Measurements from ENCODE around the gene VPS13A. TPM values are rescaled to one million over a fixed set of nuclear protein-coding genes. Genes with fewer than 3 reads are reported as not detected.

The VPS13A gene
- total RNA-seq, 1 donor from 2014 or later, result 37.8 TPM

GRCh38 chr9:77161966-77162365, 15.4 kb upstream of the VPS13A start:
- DNase-seq (no peak), ATAC-seq (no peak)
- Histone ChIP-seq H3K9me3 (no peaks in the 10 kb centered on the region), H3K36me3 (no peaks in the 10 kb centered on the region), H3K27ac (no peak overlapping the region), H3K4me3 (no peak overlapping the region), H3K4me1 (peaks cover 8% of the 10 kb centered on the region), H3K27me3 (ENCODE audit: low read depth) (no peaks in the 10 kb centered on the region)
- no peak for TF ChIP-seq CTCF (IDR thresholded peaks at IDR 0.05)
- intact Hi-C loops (cut with DNase I), result no loop called here

- no peak for TF ChIP-seq CTCF (IDR thresholded peaks at IDR 0.05)
- DNase-seq (no peak), ATAC-seq (no peak)
- no peaks in the 10 kb centered on the region for H3K27me3 ChIP-seq (ENCODE audit: low read depth)
- no peaks in the 10 kb centered on the region for H3K36me3 ChIP-seq
- intact Hi-C loops (cut with DNase I), result no loop called here
- peaks cover 8% of the 10 kb centered on the region for H3K4me1 ChIP-seq
- no peaks in the 10 kb centered on the region for H3K9me3 ChIP-seq
- H3K27ac ChIP-seq, result no peak overlapping the region
- H3K4me3 ChIP-seq, result no peak overlapping the region
Observed at GRCh38 chr9:77162366-77162765, 15.0 kb upstream of the VPS13A start.

GRCh38 chr9:77163884-77164283, 13.4 kb upstream of the VPS13A start:
- H3K27me3 ChIP-seq (ENCODE audit: low read depth), result no peaks in the 10 kb centered on the region
- H3K36me3 ChIP-seq, result no peaks in the 10 kb centered on the region
- DNase-seq (no peak), ATAC-seq (no peak)
- no peaks in the 10 kb centered on the region for H3K9me3 ChIP-seq
- H3K4me1 ChIP-seq, result peaks cover 8% of the 10 kb centered on the region
- intact Hi-C loops (cut with DNase I), result no loop called here
- no peak overlapping the region for H3K27ac ChIP-seq
- TF ChIP-seq CTCF (IDR thresholded peaks at IDR 0.05), result no peak
- no peak overlapping the region for H3K4me3 ChIP-seq

- intact Hi-C loops (cut with DNase I), result no loop called here
- ATAC-seq (no peak), DNase-seq (no peak)
- H3K9me3 ChIP-seq, result no peaks in the 10 kb centered on the region
- H3K4me1 ChIP-seq, result peaks cover 8% of the 10 kb centered on the region
- H3K27me3 ChIP-seq (ENCODE audit: low read depth), result no peaks in the 10 kb centered on the region
- H3K4me3 ChIP-seq, result no peak overlapping the region
- H3K36me3 ChIP-seq, result no peaks in the 10 kb centered on the region
- no peak overlapping the region for H3K27ac ChIP-seq
- no peak for TF ChIP-seq CTCF (IDR thresholded peaks at IDR 0.05)
Observed at GRCh38 chr9:77166193-77166592, 11.1 kb upstream of the VPS13A start.

- Histone ChIP-seq H3K4me1 (no peaks in the 10 kb centered on the region), H3K4me3 (no peak overlapping the region), H3K9me3 (no peaks in the 10 kb centered on the region), H3K27me3 (ENCODE audit: low read depth) (no peaks in the 10 kb centered on the region), H3K36me3 (no peaks in the 10 kb centered on the region), H3K27ac (no peak overlapping the region)
- intact Hi-C loops (cut with DNase I), result no loop called here
- DNase-seq, result no peak
- TF ChIP-seq CTCF (IDR thresholded peaks at IDR 0.05), result no peak
- no peak for ATAC-seq
Observed at GRCh38 chr9:77170991-77171699, 6.2 kb upstream of the VPS13A start.

Data from lower lobe of right lung (tissue), 2 donors.